ENCODE data around the gene KLF6.

KLF6 gene

GRCh38 chr10:3748484-3748883, 36.5 kb downstream of the KLF6 start (continued):
- no peak for TF ChIP-seq PRDM6 (tag by site-specific recombination; IDR thresholded peaks at IDR 0.05)

- Histone ChIP-seq H3K4me1 (ENCODE audit: control insufficient read depth, insufficient read depth, low read length) (peaks cover 5% of the 10 kb centered on the region; the same call in 1 of the 2 replicates), H3K36me3 (ENCODE audit: control insufficient read depth in 2 of 2, insufficient read depth in 1 of 2, low read length in 2 of 2) (no peaks in the 10 kb centered on the region), H3K27ac (ENCODE audit: extremely low read depth, low read depth, low read length) (no peak overlapping the region), H3K4me3 (ENCODE audit: low read depth, low read length) (no peak overlapping the region), H3K9me3 (ENCODE audit: control insufficient read depth, insufficient read depth, low read depth, low read length) (no peaks in the 10 kb centered on the region)
- no peak for TF ChIP-seq TSHZ1 (tag by site-specific recombination; IDR thresholded peaks at IDR 0.05; ENCODE audit: borderline replicate concordance)
- POLR2A ChIA-PET = no interaction called here
- CTCF ChIA-PET = no interaction called here
Measured at GRCh38 chr10:3747984-3748383, 37.0 kb downstream of the KLF6 start.

GRCh38 chr10:3747248-3747960, 37.6 kb downstream of the KLF6 start:
- ChIA-PET CTCF (no interaction called here), POLR2A (no interaction called here)
- Histone ChIP-seq H3K9me3 (ENCODE audit: control insufficient read depth, insufficient read depth, low read depth, low read length) (no peaks in the 10 kb centered on the region), H3K4me3 (ENCODE audit: low read depth, low read length) (no peak overlapping the region), H3K27ac (ENCODE audit: extremely low read depth, low read depth, low read length) (no peak overlapping the region), H3K4me1 (ENCODE audit: control insufficient read depth, insufficient read depth, low read length) (peaks cover 5% of the 10 kb centered on the region; the same call in 1 of the 2 replicates), H3K36me3 (ENCODE audit: control insufficient read depth in 2 of 2, insufficient read depth in 1 of 2, low read length in 2 of 2) (no peaks in the 10 kb centered on the region)
- TF ChIP-seq ZNF335 (tag by site-specific recombination; conservative IDR thresholded peaks at IDR 0.05) = no peak
- TF ChIP-seq ZBTB48 (tag by site-specific recombination; IDR thresholded peaks at IDR 0.05) = no peak
- TF ChIP-seq PBX3 (CRISPR knock-in tag; IDR thresholded peaks at IDR 0.05) = no peak
- no peak for TF ChIP-seq AEBP2 (tag by site-specific recombination; IDR thresholded peaks at IDR 0.05; ENCODE audit: borderline replicate concordance)
- TF ChIP-seq SP7 (tag by site-specific recombination; IDR thresholded peaks at IDR 0.05) = no peak
- no peak for TF ChIP-seq ZBTB11 (tag by site-specific recombination; conservative IDR thresholded peaks at IDR 0.05; ENCODE audit: low read depth)
- TF ChIP-seq ZNF830 (tag by site-specific recombination; IDR thresholded peaks at IDR 0.05; ENCODE audit: low read depth) = no peak
- no peak for TF ChIP-seq ZNF121 (tag by site-specific recombination; IDR thresholded peaks at IDR 0.05)
- TF ChIP-seq ZFP41 (tag by site-specific recombination; IDR thresholded peaks at IDR 0.05; ENCODE audit: borderline replicate concordance) = no peak
- TF ChIP-seq ZNF366 (tag by site-specific recombination; conservative IDR thresholded peaks at IDR 0.05) = no peak
- no peak for TF ChIP-seq ZNF488 (tag by site-specific recombination; IDR thresholded peaks at IDR 0.05)
- no peak for TF ChIP-seq ZNF610 (tag by site-specific recombination; IDR thresholded peaks at IDR 0.05; ENCODE audit: borderline replicate concordance)
- TF ChIP-seq ZNF138 (tag by site-specific recombination; IDR thresholded peaks at IDR 0.05; ENCODE audit: borderline replicate concordance) = no peak
